GM13976 (cell line): ENCODE data around the gene ADGRD1.

Experiments
- DNase-seq: peaks from one replicate; pipeline ENCODE4 v3.0.0; 2012; ENCODE audit warnings: low spot score
- in situ Hi-C: fragments of 300-500 bp; cut with MboI; formaldehyde crosslinking; loops from one replicate; pipeline ENCODE4 v1.12.0; 2022; ENCODE audit warnings: low sequenced_read_pairs, mixed read lengths, inconsistent platforms; ENCODE audit not compliant: unreplicated experiment
- TF ChIP-seq, protein P1 (sequence below): IDR thresholded peaks from 2 replicates; pipeline ENCODE4 v1.5.1; 2012; ENCODE audit warnings: borderline replicate concordance, mild to moderate bottlenecking; ENCODE audit not compliant: insufficient read depth; ENCODE audit errors: extremely low read depth, missing control alignments, control extremely low read depth

ADGRD1 gene

GRCh38 chr12:130948751-130949150 lies 5.0 kb upstream of the ADGRD1 start:
- no peak for DNase-seq
- TF ChIP-seq, protein P1, sequence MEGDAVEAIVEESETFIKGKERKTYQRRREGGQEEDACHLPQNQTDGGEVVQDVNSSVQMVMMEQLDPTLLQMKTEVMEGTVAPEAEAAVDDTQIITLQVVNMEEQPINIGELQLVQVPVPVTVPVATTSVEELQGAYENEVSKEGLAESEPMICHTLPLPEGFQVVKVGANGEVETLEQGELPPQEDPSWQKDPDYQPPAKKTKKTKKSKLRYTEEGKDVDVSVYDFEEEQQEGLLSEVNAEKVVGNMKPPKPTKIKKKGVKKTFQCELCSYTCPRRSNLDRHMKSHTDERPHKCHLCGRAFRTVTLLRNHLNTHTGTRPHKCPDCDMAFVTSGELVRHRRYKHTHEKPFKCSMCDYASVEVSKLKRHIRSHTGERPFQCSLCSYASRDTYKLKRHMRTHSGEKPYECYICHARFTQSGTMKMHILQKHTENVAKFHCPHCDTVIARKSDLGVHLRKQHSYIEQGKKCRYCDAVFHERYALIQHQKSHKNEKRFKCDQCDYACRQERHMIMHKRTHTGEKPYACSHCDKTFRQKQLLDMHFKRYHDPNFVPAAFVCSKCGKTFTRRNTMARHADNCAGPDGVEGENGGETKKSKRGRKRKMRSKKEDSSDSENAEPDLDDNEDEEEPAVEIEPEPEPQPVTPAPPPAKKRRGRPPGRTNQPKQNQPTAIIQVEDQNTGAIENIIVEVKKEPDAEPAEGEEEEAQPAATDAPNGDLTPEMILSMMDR = no peak
- in situ Hi-C loops = no loop called here

DNA sequence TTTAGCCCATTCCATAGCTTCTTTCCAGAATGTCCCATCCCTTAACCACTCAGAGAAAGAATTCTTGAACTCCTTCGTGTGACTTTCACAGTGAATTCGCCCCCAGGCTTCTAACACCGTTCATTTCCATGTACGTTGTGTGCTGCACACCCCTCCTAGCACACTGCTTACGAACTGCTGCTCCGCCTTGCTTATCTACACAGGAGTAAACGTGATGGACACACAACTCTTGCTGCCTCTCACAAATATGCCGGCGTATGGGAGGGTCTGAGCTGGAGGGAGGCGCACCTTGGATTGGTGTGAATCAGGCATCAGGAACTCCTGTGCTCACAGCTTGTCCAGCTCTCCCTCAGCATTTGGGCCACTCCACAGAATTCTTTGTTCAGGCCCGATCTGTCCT lies 3.9 kb upstream of the ADGRD1 start:
- in situ Hi-C loops = no loop called here
- no peak for DNase-seq
- TF ChIP-seq, protein P1 = no peak

DNA sequence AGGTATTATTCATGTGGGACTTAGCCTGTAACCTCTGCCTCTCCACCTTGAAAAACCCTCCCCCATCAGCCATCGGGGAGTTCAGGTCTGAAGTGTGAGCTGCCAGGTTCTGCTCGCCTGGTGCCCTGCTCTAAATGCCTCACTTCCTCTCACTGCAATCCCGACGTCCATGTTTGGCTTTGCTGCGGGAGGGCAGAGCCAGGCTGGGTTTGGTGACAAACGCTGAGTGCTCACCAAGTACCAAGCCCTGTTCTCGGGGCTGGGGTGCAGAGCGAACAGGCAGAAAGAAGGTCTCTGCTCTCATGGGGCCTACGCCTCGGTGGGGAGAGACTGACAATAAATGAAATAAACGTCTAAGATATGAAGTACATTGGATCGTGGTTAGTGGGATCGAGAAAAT lies 2.1 kb upstream of the ADGRD1 start:
- TF ChIP-seq, protein P1 = no peak
- in situ Hi-C loops = no loop called here
- DNase-seq = no peak

- DNase-seq = no peak
- in situ Hi-C loops = no loop called here
- TF ChIP-seq, protein P1 = no peak
Observed at GRCh38 chr12:130952171-130952954, 1.3 kb upstream of the ADGRD1 start.

DNA sequence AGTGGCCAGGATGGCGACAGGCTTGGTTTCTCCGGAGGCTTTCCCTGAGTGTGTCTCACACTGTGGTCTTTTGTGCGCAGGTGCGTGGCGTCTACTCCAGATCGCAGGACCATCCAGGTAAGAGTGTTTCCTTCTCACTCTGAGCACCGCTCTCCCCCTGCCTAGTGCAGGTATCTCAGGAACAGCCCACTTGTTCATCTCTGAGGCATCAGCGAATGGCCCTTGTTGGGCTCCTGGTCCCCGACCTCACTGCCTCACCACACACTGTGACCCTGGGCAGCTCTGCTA lies 781 bp downstream of the ADGRD1 start:
- no peak for DNase-seq
- in situ Hi-C loops = no loop called here
- TF ChIP-seq, protein P1 = no peak

GRCh38 chr12:130955238-130955816 lies 1.6 kb downstream of the ADGRD1 start:
- TF ChIP-seq, protein P1 = no peak
- in situ Hi-C loops = no loop called here
- no peak for DNase-seq
